GM18511 (cell line): ENCODE results near the gene FXR1.
"Not testable (repeated sequence)": the region's sequence is repeated elsewhere in the genome, so short reads cannot be mapped to it uniquely, and the experiment has no call there.

ENCODE experiments used
- ATAC-seq: cut with Tn5 transposase; IDR thresholded peaks from one replicate; pipeline ENCODE4 v1.9.1; 2021; ENCODE audit warnings: mild to moderate bottlenecking, moderate library complexity; ENCODE audit not compliant: unreplicated experiment

FXR1 gene

DNA sequence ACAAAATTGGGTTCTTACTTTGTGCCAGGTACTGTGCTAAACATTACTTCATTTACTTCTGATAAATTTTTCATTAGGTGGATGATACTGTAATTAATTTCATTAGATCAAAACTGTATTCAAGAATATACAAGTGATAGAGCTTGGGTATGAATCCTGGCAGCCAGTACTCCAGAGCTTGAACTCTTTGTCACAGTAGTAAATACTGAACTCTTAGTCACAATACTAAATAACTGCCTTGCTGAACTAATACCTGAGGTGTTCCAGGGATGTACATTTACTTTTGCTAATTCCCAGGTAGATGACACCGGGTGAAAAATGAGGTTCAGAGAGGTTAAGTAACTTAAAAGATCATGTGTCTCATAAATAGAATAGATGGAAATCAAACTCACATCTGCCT lies 20.3 kb downstream of the FXR1 start:
- no peak for ATAC-seq

DNA sequence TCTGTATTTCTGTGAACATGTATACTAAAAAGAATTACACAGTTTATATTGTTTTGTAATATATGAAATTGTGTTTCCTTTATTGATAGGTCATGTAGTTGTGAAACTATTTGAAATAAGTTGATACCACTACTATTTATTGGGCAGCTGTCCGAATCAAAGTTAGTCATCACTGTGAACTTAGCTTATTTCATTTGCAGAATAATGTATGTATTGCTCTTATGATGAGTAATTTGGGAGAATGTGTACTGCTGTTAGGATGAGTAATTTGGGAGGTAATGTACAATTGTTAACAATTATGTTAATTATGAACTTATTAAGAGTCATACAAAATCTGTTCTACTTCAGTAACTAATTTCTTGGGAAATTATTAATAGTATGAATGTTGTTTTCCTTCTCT lies 22.2 kb downstream of the FXR1 start:
- ATAC-seq = no peak

DNA sequence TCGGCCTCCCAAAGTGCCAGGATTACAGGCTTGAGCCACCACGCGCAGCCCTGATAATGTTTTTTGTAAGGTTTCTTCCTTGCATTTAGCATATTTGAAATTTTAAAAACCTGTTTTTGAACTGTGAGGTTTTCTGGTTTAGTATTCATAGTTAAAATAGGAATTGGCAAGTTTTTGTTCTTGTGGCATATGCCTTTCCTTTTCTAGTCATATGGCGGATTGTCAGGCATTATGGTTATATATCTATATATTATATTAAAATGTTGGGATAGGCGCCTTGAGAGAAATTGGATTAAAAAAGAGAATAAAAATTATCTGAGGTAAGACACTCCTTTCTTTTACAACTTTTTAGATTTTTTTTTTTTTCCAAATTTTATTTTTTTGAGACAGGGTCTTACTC lies 28.4 kb downstream of the FXR1 start:
- ATAC-seq = no peak

DNA sequence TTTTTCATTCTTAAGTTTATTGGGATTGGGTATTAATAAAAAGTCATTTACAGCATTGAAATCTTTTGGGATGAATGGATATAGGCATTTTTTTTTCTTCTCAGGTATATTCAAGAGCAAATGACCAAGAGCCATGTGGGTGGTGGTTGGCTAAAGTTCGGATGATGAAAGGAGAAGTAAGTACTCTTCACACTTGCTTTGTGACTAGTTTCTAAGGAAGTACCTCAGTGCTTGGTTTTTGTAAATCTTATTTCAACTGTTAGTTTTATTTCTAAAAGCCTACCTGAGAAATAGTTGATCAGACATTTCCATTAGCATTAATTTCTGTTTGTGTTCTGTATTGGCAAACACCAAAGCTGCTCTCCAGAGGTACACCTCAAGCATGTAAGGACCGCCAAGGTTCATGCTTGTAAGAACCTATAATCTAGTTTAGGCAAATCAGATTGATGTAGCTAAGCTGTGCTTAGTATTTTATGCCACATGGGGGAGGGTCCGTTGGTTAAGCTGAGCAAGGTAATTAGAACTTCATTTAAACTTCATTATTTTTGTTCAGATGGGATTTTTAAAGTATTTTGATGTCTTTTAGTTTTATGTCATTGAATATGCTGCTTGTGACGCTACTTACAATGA lies 35.4 kb downstream of the FXR1 start:
- ATAC-seq = peak; percentile 84

DNA sequence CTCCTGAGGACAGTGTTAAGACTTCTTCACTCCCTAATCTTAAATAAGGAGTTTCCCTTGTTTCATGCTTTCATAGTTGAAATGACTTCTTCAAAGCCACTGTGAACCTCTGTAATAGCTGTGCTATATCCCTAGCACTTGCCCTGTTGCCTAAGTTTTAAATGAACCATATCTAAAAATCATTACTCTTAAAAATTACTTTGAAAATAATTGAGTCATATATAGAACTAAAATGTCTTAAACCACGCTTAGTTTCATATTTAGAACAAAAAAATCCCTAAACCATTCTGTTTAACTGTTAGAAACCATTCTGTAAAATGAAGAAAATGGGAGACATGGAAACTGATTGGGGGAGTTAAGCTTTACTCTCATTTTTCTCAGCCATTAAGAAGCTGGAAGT lies 47.2 kb downstream of the FXR1 start:
- peak; percentile 71 for ATAC-seq

DNA sequence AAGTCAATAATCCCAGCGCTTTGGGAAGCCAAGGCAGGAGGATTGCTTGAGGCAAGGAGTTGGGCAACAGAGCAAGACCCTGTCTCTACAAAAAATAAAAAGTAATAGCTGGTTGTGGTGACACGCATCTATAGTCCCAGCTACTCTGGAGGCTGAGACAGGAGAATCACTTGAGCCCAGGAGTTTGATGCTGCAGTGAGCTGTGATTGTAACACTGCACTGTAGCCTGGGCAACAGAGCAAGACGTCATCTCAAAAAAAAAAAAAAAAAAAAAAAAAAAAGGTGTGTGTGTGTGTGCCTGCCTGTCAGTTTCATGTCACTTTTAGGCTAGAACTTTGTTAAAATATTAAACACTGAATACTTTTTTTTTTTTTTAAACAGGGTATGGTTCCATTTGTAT lies 48.6 kb downstream of the FXR1 start:
- ATAC-seq = no peak

DNA sequence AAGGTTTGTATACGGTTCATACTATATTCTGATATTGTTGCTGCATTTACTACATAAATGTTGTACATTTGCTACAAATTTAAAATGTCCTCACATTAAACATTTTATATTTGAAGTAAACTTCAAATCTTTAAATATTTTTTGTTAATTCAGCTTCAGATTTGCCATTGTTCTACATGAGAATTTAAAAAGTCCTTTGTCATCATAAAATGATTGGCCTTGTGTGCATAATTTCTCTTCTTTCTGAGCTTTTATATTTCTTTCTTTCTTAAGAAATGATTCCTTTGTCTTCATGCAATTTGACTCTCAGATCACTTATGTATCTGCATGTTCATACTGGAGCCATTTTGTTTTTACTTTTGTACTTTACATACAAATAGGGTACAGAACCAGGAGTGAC lies 49.1 kb downstream of the FXR1 start:
- ATAC-seq = no peak

DNA sequence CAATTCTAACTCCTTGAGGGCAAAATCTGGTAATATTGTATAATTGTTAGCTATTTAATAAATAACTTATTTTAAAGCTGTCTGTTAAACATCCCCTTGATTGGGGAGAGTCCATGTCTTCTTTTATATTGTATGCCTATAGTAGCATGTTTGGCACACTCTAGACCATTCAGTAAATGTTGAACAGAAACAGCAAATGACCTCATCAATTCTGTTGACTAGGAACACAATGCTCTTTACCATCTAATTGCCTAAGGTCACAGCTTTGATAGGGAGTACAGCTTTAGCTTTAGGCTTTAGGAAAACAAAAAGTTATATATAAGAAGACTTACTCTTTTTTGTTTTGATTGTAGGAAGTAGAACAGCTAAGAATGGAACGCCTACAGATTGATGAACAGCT lies 50.1 kb downstream of the FXR1 start:
- no peak for ATAC-seq

DNA sequence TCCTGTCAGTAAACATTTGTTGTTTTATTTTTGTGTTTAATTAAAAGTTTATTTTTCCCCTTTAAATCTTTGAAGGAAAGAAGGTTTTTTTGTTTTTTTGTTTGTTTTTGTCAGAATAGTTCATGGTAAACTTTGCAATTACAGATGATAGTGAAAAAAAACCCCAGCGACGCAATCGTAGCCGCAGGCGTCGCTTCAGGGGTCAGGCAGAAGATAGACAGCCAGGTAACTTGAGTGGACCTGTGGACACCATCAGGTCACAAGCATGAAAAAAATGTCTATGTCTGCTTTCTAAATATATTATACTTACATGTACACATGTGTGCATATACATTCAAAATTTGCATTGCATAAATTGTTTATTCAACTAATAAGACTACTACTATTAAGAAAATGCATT lies 58.5 kb downstream of the FXR1 start:
- ATAC-seq = no peak

DNA sequence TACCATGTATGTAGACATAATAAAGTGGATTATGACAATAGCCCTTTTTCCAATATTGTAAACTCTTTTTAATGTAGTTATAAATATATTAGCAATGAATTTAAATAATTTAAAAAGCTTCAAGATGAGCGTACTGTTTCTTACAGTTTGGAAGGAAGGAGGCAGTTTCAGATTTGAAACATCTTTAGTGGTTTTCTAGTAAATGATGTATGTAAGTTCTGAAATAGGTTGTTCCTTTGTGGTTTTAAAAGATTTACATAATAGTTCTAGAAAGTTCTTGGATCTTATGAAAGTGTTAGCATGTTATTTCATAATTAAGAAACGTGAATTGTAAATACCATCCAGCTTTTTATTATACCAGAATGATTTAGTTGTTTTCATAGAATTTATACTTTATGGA lies 61.1 kb downstream of the FXR1 start:
- peak; percentile 72 for ATAC-seq

DNA sequence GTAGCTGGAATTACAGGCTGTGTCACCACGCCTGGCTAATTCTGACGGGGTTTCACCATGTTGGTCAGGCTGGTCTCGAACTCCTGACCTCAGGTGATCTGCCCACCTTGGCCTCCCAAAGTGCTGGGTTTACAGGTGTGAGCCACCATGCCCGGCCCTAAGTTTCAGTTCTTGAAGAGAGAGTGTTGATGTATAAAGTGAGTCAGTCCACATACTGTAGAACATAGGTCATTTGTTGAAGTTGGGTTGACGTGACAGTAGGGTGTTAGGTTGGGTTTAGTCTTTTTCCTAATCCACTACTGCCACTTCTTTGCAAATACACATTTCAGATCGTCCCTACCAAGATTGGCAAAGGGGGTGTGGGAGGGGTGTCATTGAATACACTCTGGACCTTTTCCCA lies 61.8 kb downstream of the FXR1 start:
- ATAC-seq = no peak

DNA sequence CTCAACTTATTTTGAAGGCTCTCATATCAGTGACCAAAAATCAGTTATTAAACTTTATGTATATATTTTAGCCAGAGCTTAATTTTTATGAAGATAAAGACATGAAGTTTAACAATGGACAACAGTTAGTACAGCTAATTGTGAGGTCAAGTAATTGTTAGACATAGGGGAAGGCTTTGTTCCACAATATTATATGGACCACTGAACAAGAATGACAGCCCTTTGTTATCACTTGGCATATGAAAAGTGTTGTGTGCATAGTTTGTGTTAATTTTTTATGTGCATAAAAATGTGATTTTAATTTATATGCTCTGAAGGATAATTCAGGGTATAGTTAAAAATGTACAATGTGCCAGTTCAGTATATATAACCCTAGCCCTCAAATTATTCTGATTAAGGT lies 65.0 kb downstream of the FXR1 start:
- no peak for ATAC-seq

DNA sequence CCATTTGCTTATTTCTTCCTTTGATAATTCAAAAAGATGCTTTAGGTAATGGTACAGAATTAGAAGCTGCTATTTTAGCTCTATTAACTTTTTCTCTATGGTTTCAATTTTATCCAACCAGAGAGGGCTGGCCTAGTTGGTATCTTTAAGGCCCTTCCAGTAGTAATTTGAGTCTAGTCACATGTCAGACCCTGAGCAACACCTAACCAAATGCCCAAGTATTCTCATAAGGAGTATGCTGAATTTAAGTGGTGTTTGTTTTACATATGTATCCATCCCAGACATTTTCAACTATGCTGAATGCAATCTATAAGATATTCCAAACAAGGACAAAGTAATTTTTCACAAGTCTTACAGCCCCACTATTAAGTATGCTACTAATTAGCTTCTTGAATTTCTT lies 67.5 kb downstream of the FXR1 start:
- ATAC-seq = no peak

DNA sequence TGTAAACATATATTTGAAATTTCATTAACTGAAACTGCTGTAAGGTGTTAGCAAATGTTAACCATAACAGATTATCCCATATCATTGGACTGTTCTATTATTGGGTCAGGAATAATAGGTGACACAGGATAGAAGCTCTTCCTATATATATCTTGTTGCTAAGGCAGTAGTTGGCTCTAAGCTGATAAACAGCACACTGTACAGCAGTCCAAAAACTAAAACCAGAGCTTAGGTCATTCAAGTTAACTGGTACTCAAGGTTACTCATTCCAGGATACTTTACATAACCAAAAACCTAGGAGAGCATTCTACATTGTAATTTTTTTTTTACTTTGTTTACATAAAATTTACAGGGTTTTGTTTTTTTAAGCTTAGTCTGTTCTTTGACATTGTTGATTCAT lies 68.1 kb downstream of the FXR1 start:
- no peak for ATAC-seq

DNA sequence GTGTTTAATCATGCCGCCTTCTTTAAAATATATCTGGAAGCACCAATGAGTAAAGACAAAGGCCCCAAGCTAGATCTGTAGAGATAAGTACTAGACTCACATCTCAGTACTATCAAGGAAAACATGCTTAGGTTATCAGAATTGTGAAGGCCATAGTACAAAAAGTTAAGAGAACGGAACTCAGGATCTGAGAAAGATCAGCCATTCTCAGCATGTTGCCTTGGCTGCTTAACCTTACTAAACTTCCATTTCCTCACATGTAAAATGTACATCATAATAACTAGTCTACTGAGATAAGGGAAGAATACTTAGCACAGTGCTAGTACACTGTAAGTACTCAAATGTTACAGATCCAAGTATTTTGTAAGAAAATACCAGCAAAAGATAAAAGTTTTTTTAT lies 69.4 kb downstream of the FXR1 start:
- ATAC-seq = no peak

DNA sequence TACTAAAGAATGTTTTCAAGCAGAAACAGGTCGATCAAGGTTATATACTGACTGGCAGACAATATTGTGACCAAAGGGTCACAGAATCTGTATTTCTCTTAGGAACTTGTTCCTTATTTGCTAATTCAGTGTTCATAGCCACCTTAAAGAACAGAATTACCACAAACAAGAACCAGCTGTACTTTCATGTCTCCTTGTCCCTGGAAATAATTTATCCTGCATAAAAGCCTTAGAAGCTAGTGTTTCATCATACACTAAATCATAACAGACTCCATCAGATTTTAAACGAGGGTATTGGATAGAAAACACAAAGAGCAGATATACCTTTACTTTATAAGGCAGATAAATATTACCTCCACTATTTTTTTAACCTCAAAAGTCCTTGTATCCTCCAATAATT lies 70.7 kb downstream of the FXR1 start:
- ATAC-seq = no peak

DNA sequence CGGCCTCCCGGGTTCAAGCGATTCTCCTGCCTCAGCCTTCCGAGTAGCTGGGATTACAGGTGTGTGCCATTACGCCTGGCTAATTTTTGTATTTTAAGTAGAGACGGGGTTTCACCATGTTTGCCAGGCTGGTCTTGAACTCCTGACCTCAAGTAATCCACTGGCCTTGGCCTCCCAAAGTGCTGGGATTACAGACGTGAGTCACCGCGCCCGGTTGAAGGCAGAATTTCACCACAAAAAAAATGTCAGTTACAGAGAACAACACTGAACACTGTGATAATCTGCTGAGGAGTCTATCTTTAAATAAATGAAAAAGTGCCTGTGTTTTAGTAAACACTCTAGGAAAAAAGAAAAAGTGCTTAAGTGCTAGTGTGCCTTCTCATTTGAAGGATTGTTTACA lies 73.9 kb downstream of the FXR1 start:
- ATAC-seq = not testable (repeated sequence)

DNA sequence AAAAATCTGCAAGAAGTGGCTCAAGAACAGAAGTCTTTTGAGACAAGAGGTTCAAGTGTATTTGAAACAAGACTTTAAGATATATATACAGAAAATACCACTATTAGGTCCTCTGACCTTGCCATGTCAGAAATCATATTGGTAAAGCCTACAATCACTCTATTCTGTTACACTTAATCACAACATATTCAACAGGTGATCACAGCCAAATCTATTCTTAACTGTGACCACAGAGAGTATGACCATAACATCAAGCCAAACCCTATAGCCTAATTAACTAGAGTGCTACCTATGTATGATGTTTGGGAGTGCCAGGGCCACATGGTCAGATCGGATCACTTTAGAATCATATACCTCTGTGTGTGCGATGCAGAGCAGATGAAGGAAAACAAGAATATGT lies 74.9 kb downstream of the FXR1 start:
- no peak for ATAC-seq

DNA sequence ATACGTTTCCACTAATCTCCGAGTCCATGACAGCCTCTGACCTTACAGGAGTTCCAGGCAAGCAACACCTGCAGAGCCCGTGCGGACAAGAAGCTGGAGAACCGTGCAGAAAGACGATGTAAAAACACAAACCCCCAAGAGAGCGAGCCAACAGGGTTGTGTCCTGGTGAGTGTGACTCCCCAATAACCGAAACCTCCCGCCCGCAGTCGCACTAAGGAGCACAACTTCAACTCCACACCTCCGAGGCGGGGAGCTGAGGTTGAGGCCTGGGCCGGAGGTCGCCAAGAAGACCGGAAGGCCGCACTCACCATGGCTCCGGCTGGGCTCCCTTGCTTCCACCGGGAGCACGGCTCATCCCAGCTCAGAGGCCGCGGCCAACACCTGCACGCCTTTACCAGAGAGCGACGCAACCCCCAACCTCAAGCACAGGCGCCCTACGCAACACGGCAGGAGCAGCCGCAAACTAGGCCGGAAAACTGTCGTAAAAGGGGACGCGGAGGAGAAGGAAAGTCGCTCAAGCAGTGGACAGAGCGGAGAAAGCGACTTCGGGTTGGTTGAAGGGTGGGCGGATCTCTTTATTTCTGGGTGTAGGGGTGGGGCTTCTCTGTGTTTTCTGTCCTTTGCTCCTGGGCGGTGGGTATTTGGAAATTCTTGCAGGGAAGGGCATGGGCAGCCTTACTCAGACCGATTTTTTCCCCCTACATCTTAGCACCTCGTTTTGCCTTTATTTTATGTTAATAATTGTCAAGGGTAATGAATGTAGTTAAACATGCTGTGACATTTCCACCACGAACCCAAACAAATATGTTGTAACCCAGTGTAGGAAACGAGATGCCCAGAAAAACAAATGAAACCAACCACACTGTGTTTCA lies 77.1 kb downstream of the FXR1 start, which contains the start of gene DNAJC19:
DNAJC19 (minus strand) TSS at position 446 of the 873 bp plus-strand sequence; CDS start at position 312, 134 bp downstream.
- ATAC-seq = peak; percentile 96

DNA sequence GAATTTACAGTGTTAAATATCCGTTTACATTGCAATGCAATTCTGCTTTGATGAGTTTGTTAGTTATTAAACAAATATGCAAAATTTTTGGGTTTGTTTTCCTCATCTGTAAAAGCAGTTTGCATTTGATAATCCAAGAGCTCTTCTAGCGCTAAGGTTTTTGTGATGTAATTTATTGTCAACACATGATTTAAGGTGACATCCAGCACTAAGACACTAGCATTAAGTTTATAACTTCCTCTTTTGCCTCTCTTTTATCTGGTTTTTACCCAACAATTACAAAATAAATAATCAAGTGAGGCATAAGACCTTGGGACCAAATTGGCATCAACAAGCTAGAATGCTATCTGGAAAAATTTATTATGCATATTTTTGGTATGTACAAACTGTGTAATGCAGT lies 78.0 kb downstream of the FXR1 start:
- no peak for ATAC-seq

DNA sequence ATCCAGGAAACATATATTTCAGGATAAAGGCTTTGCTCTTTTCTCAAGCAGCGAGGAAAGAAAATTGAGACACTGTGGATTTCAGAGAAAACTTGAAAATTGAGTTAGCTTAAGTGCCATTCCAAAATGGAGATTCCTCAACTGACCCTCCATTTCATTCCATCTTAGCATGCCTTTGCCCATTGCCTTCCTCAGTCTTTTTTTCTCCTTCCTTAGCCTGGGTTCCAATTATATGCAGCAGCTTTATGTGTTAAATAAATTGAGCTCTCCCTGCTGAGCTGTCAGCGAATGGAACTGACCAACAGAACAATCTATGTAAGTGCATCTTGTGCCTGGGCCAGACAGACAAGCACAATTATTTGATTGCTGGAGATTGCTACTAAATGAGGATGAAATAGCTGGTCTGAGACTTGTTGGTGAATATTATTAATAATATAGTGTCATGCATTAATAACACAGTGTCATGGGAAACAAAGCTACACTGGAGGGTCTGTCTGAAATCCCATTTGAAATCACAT lies 84.0 kb downstream of the FXR1 start:
- ATAC-seq = no peak

DNA sequence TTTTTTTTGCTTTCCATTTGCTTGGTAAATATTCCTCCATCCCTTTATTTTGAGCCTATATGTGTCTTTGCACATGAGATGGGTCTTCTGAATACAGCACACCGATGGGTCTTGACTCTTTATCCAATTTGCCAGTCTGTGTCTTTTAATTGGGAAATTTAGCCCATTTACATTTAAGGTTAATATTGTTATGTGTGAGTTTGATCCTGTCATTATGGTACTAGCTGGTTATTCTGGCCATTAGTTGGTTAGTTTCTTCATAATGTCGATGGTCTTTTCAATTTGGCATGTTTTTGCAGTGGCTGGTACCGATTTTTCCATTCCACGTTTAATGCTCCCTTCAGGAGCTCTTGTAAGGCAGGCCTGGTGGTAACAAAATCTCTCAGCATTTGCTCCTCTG lies 89.9 kb downstream of the FXR1 start:
- ATAC-seq = not testable (repeated sequence)
